Amniotic epithelial cell (primary cell): ENCODE data around the gene MAN2B2.

Experiments used
- DNase-seq: peaks from one replicate; pipeline ENCODE4 v3.0.0-alpha.2; 2010; ENCODE audit warnings: low read depth

The MAN2B2 gene

DNA sequence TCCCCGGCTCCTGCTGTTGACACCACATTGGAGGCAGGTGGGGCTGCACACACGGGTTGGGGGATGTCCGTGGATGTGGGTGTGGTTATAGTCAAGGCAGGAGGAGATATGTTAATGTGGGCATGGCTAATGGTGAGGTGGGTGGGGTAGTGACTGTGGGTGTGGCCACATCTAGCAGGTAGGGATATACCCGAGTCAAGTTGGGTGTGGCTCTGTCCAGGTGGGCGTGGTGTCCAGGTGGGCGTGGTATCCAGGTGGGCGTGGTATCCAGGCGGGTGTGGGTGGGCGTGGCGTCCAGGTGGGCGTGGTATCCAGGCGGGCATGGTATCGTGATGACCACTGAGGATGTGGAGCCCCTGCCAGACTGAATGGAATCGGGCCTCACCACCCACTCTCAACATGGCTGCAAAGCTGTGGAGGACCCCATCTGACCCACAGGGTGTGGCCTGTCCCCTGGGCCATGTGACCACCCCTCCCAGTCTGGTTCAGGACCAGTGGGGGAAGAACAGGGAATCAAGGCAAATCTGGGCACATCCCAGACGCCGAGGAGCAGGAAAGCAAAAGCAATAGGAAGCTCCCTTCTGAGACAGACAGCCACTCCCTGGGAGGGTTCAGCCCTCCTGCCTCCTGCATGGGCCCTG lies 21.0 kb downstream of the MAN2B2 start:
- no peak for DNase-seq

DNA sequence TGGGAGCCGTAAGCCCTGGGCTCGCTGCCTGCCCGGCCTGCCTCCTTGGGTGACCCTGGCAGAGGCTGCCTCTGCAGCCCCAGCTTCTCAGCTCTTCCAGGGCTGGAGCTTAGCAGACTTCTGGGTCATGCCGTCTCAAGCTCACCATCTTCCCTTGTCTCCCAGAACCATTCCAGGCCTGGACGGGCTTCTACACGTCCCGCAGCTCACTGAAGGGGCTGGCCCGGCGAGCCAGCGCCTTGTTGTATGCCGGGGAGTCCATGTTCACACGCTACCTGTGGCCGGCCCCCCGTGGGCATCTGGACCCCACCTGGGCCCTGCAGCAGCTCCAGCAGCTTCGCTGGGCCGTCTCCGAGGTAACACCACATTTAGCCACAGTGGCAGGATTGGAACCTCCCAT lies 22.0 kb downstream of the MAN2B2 start:
- no peak for DNase-seq

DNA sequence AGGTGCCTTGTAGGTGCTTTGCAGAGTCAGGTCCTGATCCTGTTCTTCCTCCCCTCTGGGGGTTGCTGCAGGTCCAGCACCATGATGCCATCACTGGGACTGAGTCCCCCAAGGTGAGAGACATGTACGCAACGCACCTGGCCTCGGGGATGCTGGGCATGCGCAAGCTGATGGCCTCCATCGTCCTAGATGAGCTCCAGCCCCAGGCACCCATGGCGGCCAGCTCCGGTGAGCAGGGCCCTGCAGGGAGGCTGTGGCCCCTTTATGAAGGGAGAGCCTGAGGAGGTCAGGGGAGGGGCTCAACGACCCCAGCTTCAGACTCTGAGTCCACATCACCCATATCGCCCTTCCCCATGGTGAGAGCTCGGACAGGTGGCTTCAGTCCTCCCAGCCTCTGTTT lies 23.1 kb downstream of the MAN2B2 start:
- no peak for DNase-seq

DNA sequence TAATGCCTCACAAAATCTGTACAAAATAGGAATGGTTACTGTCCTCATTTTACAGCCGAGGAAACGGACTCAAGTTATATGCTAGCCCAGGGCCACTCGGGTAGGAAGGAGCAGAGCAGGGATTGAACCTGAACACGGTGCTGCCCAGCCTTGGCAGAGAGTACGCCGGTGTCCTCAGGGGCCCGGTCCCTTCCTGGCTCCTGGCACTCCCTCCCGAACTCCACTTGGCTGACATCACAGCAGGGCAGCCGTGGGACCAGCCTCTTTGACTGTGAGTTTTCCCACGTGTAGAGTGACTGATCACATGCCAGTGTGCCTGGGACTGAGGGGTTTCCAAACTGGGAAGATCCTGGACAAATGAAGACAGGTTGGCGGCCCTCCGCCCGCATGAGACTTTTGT lies 23.7 kb downstream of the MAN2B2 start:
- no peak for DNase-seq

DNA sequence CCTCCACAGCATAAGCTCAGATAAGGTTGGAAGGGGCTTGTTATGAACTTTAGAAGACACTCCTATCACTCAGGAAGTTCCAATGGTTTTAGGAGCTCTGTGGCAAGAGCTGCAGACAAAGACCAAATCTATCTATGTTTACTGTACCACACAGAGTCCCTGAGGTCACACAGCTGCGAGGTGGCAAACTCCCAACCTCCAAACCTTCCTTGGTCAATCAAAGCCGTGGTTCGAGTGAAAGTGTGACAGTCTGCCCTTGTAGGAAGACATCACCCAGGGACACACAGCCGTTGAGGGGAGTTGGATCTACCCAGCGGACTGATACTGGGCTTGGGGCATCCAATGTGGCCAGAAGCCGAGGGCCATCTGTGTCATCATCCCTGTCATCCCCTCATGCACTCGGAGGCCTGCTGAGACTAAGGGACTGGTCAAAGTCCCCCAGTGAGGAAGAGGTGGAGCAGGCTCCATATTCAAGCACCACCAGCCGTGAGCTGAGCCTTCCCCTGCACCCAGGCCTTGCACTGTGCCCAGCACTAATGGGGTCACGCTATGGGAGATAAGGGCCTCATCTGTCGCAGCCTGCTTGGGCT lies 26.8 kb downstream of the MAN2B2 start:
- no peak for DNase-seq

DNA sequence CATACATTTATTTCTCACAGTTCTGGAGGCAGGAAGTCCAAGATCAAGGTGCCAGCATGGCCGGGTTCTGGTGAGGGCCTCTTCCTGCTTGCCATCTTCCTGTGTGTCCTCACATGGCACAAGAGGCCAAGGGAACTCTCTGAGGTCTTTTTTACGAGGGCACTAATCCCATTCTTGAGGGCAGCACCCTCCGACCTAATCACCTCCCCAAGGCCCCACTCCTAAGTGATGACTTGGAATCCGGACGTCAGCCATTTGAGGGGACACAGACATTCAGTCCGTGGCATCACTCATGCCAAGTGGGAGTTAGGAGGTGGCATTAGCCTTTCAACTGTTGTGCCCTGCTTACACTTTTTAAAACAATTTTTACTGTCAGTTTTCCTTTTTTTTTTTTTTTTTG lies 27.3 kb downstream of the MAN2B2 start:
- DNase-seq: no peak

DNA sequence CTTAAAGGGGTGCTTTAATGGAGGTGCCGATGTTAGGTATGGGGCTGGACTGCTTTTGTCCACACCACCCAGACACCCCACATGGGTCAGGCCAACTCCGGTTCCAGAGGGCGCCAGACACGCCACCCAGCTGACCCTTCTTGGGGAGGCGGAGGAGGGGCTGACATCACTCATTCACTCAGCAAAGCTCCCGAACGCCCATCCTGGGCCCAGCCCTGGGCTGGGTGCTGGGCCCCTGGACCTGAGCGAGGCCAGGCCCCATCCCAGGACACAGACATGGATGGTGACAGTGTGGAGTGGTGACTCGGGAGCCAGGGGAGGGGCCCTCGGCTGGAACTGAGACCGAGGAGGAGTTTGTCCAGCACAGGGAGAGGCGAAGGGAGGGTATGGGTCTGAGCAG lies 28.1 kb downstream of the MAN2B2 start:
- DNase-seq: no peak

DNA sequence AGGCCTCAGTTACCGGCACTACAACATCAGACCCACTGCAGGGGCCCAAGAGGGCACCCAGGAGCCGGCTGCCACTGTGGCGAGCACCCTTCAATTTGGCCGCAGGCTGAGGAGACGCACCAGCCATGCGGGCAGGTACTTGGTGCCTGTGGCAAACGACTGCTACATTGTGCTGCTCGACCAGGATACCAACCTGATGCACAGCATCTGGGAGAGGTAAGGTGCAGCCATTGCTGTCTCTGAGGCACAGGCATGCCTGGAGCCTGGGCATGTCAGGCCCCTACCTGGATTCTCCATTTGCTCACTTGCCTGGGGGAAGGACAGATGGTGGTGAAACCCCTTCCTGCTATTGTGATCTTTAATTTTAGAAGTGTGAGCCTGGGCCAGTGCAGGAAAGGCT lies 30.1 kb downstream of the MAN2B2 start:
- no peak for DNase-seq

DNA sequence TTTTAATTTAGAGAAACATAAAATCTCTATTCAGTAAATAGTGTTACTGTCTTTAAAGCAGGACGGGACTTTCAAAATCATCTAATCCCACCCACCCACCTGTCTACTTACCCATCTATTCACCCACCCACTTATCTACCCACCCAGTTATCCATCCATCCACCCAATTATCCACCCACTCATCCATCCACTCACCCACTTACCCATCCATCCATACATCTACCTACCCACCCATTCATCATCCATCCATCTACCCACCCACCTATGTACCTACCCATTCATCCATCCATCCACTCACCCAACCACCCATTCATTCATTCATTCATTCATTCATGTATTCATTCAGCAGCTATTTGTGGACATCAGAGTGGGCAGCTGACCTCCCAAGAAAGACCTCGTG lies 30.6 kb downstream of the MAN2B2 start:
- no peak for DNase-seq

DNA sequence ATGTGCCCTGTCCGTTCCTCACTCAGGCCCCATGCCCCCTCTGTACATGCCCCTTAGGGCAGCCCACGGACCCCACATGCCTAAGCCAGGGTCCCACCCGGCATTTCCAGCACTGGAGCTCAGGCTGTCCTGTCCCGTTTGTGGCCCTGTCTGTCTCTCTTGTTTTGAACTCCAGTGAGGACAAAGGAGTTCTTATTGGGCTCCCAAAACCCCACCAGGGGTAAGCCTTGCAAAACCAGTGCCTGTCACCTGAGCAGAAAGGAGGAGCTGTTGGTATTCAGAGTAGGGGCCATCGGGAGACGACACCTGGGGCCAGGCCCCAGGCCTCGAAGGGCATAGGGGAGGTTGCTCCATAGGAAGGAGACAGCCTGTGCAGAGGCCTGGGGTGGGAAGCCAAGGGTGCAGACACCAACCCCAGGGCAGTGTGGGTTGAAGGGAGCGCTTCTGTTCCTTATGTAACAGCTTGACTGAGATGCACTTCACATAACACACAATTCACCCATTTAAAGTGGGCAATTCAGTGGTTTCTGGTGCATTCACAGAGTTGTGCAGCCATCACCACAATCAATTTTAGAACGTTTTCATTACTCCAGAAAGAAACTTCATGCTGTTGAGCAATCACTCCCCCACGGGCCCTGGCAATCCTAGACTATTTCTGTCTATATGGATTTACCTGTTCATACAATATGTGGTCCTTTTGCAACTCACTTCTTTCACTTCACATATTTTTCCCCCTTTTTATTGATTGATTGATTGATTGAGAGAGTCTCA lies 31.7 kb downstream of the MAN2B2 start:
- DNase-seq: no peak

DNA sequence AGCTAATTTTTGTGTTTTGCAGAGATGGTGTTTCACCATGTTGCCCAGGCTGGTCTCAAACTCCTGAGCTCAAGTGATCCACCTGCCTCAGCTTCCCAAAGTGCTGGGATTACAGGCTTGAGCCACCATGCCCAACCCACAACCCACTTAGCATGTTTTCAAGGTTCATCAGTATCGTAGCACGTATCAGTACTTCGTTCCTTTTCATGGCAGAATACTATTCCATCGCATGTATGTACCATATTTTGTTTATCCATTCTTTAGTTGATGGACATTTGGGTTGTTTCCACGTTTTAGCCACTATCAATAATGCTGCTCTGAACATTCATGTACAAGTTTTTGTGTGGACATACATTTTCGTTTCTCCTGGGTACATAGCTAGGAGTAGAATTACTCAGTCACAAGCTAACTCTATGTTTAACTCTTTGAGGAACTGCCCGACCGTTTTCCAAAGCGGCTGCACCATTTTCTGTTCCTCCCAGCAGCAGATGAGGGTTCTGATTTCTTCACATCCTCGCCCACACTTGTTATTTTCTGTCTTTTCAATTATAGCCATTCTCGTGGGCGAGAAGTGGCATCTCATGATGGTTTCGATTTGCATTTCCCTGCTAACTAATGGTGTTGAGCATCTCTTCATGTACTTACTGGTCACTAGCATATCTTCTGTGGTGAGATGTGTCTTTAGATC lies 32.5 kb downstream of the MAN2B2 start:
- no peak for DNase-seq

DNA sequence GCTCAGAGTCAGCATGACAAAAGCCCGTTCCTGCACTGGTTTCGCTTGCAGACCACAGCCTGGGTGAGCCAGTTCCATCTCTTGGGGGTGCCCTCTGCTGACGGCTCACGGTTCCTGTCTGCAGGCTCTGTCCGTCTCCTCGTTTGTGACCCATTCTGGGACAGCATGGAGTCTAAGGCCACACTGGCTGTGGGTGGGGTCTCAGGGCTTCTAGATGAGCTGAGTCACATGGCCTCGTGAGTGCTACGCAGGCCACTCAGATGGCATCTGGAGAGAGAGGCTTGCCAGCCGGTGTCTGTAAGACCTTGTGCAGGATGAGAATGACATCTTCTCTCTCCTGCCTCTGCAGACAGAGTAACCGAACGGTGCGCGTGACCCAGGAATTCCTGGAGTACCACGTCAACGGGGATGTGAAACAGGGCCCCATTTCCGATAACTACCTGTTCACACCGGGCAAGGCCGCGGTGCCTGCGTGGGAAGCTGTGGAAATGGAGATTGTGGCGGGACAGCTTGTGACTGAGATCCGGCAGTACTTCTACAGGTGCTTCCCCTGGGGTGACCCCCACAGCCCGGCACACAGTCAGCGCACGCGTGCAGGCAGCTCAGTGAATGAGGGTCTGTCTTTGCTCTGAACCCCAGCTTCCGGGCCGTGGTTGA lies 33.9 kb downstream of the MAN2B2 start:
- DNase-seq: no peak

DNA sequence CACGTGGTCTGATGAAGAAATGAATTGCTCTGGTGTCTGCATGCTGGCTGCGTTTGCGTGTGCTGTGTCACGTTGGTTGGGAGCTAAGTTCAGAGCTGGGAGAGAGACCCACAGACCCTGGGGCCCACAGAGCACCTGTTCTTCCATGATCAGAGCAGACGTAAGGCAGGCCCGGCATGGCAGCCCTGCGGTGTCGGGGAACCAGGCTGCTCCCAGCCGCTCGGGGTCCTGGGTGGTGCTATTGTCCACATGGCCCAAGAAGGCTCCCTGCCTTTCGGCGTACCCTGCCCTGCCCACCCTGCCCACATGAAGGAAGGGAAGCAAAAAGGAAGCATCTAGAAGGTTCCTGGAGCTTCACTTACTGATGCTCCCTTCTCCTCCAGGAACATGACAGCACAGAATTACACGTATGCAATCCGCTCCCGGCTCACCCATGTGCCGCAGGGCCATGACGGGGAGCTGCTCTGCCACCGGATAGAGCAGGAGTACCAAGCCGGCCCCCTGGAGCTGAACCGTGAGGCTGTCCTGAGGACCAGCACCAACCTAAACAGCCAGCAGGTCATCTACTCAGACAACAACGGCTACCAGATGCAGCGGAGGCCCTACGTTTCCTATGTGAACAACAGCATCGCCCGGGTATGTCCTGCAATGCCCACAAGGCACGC lies 34.6 kb downstream of the MAN2B2 start:
- no peak for DNase-seq

DNA sequence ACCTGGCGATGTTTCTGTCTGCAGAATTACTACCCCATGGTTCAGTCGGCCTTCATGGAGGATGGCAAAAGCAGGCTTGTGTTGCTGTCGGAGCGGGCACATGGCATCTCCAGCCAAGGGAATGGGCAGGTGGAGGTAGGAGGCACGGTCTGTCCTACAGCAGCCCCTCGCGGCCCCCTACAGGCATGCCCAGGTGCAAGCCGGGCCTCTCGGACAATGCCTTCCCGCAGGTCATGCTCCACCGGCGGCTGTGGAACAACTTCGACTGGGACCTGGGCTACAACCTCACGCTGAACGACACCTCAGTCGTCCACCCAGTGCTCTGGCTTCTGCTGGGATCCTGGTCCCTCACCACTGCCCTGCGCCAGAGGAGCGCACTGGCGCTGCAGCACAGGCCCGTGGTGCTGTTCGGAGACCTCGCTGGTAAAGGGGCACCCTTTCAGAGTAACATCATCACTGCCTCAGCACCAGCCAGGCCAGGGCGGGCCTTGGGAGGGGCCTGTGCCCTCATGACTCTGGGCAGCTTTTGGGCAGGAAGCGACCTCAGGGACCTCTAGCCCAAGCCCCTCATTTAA lies 36.0 kb downstream of the MAN2B2 start:
- no peak for DNase-seq

DNA sequence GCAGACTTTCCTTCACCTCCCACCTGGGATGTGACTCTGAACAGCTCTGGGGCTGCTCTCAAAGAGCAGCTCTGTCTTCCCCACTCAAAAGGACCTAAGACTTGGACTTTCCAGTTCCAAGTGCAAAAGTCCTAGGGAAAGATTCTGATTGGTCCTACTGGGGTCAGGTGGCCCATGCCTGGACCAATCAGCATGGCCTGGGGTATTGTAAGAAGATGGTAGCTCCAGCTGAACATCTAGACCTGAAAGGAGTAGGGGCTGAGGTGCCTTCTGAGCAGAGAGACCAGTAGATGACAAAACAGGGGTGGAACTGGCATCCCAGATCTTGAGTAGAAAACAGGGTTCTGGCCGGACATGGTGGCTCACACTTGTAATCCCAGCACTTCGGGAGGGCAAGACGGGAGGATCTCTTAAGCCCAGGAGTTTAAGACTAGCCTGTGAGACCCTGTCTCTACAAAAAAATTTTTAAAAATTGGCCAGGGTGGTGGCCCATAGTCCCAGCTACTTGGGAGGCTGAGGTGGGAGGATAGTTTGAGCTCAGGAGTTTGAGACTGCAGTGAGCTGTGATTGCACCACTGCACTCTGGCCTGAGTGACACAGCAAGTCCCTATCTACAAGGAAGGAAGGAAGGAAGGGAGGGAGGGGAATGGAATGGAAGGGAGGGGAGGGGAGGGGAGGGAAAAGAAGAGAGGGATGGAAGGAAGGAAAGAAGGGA lies 38.1 kb downstream of the MAN2B2 start:
- no peak for DNase-seq

DNA sequence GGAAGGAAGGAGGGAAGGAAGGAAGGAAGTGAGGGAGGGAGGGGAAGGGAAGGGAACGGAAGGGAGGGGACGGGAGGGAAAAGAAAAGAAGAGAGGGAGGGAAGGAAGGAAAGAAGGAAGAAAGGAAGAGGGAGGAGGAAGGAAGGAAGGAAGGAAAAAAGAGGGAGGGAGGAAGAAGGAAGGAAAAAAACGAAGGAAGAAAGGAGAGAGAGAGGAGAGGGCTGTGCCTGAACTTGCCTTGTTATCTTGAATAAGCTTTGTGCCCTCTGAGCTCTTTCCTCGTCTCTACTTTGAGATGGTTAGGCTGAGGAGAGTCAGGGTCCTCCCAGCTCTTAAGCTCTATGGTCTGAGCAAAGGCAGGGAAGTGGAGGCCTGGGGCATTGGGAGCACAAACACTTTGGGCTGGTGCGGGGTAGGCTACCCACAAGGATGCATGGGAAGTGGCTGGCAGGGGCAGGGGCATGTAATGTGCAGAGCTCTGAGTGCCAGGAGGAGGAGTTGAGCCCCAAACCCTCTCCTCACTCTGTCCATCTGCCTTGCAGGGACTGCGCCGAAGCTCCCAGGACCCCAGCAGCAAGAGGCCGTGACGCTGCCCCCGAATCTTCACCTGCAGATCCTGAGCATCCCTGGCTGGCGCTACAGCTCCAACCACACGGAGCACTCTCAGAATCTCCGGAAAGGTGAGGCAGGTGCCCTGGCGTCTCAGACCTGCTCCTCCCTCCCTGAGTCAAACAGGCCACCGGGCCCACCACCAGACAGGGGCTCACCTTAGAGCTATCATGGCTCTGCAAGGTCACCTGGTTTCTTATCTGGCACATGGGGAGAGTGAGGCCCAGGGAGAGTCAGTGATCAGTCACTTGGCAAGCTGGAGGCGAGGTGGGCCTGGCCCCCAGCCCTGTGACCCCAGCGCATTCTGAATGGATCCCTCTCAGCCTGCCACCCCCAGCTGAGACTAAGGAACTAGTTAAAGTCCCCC lies 39.0 kb downstream of the MAN2B2 start:
- DNase-seq: no peak

DNA sequence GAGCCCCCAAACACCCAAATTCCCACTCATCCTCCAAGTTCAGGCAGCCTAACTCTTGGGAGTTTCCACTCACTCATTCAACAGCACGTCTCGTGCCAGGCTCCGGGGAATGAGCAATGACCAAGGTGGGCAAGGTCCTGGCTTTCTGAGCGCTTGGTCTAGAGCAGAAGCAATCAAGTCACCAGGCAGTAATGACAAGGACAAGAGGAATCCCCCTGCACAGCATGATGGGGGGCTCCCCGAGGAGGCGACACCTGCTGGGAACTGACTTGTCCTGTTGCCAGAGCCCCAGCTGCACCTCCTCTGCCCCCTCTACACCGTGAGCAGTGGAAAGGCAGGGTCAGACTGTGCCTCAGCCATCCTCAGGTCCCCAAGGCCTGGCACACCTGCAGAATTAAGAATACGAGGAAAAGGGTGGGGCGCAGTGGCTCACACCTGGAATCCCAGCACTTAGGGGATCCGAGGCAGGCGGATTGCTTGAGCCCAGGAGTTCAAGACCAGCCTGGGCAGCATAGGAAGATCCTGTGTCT lies 39.8 kb downstream of the MAN2B2 start:
- DNase-seq: no peak

DNA sequence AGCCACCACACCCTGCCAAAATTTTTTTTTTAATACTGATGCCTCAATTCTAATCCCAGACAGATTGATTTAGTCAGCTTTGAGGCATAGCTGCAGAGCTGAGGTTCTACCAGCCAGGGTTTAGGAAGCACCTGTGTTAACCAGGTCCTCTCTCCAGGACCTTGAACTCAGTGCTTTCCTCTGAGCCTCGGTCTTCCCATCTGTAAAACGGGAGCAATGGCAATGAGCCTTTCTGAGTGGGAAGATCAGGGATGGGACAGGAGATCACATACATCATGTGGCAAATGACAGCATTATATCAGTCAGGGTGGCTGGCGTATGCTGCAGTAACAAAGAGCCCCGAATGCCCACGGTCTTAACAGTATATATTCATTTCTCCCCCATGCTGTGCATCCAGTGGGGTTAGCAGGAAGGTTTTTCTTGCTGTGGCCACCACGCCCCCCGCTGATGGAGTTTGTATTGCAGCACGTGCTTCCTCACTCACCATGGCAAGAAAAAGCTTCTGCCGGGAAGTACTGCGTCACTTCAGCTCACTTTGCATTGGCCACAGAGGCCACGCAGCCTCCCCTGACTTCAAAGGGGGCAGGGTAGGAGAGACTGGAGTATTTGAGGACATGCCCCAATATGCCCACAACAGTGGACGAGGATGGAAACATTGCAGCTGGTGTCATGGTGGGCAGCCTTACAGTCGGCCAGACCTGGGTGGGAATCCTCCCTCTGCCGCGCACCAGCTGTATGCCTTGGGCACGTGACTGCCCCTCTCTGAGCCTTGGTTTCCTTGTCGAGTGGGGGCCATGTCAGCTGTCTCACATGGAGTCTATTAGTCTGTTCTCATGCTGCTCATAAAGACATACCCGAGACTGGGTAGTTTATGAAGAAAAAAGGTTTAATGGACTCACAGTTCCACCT lies 41.4 kb downstream of the MAN2B2 start:
- DNase-seq: no peak
